HEK293 (cell line): ENCODE data around the gene TAGLN2.

Source experiments
- CTCF ChIA-PET: fragments of 350-600 bp; formaldehyde crosslinking; extraction: SDS; loops from one replicate; lab custom pipeline; 2021; ENCODE audit warnings: antibody characterized with exemption; lab: Yijun Ruan, JAX
- POLR2A ChIA-PET: fragments of 300-600 bp; formaldehyde crosslinking; extraction: SDS; loops from one replicate; lab custom pipeline; 2020; ENCODE audit warnings: antibody characterized with exemption, inconsistent platforms; lab: Yijun Ruan, JAX
- H3K27ac ChIP-seq: fragments of 200-500 bp; sonication (Bioruptor generic); 2 replicates; pipeline ENCODE4 v1.5.1; 2014; ENCODE audit warnings: low read depth, low read length, control low read depth, inconsistent platforms; ENCODE audit errors: extremely low read depth
- H3K36me3 ChIP-seq, 2 experiments: fragments of 200-500 bp in 1 of 2; sonication (Bioruptor generic) in 1 of 2; 1 replicate in 1 of 2; 2 replicates in 1 of 2; pipeline ENCODE4 v1.5.1; 2014 to 2017; ENCODE audit warnings: inconsistent platforms in 2 of 2, low read length in 2 of 2; ENCODE audit not compliant: control insufficient read depth in 2 of 2, insufficient read depth in 1 of 2
- H3K4me1 ChIP-seq: fragments of 200-500 bp; sonication (Bioruptor generic); 2 replicates; pipeline ENCODE4 v1.5.1; 2014; ENCODE audit warnings: mild to moderate bottlenecking, low read length, inconsistent platforms; ENCODE audit not compliant: control insufficient read depth, insufficient read depth
- H3K4me3 ChIP-seq: 2 replicates; pipeline ENCODE4 v1.5.1; 2011; ENCODE audit warnings: low read depth, mild to moderate bottlenecking, control low read depth, low read length, moderate library complexity
- H3K9me3 ChIP-seq: fragments of 200-500 bp; sonication (Bioruptor generic); 2 replicates; pipeline ENCODE4 v1.5.1; 2014; ENCODE audit warnings: low read depth, low read length, inconsistent platforms; ENCODE audit not compliant: control insufficient read depth, insufficient read depth
- EGR2 ChIP-seq: fragments of 450-650 bp; formaldehyde crosslinking; IDR thresholded peaks from 2 replicates; pipeline ENCODE4 v1.5.1; 2016; ENCODE audit warnings: low read depth, missing biosample characterization, missing genetic modification characterization
- KLF1 ChIP-seq: fragments of 450-650 bp; formaldehyde crosslinking; IDR thresholded peaks from 2 replicates; pipeline ENCODE4 v1.5.1; 2016; ENCODE audit warnings: missing biosample characterization, missing genetic modification characterization
- KLF10 ChIP-seq: fragments of 450-650 bp; IDR thresholded peaks from 2 replicates; pipeline ENCODE4 v1.5.1; 2018; ENCODE audit warnings: missing biosample characterization, mild to moderate bottlenecking, missing genetic modification characterization
- YY1 ChIP-seq: fragments of 450-650 bp; formaldehyde crosslinking; IDR thresholded peaks from 2 replicates; pipeline ENCODE4 v1.5.1; 2018; ENCODE audit warnings: missing biosample characterization, missing genetic modification characterization
- ZFHX2 ChIP-seq: fragments of 450-650 bp; formaldehyde crosslinking; conservative IDR thresholded peaks from 2 replicates; pipeline ENCODE4 v1.5.1; 2016; ENCODE audit warnings: missing biosample characterization, missing genetic modification characterization
- ZFP3 ChIP-seq: fragments of 450-650 bp; formaldehyde crosslinking; IDR thresholded peaks from 2 replicates; pipeline ENCODE4 v1.5.1; 2016; ENCODE audit warnings: low read depth, missing biosample characterization, missing genetic modification characterization
- ZNF157 ChIP-seq: fragments of 450-650 bp; formaldehyde crosslinking; IDR thresholded peaks from 2 replicates; pipeline ENCODE4 v1.5.1; 2016; ENCODE audit warnings: missing biosample characterization, missing genetic modification characterization
- ZNF2 ChIP-seq: fragments of 450-650 bp; formaldehyde crosslinking; IDR thresholded peaks from 2 replicates; pipeline ENCODE4 v1.5.1; 2016; ENCODE audit warnings: missing biosample characterization, missing genetic modification characterization
- ZNF239 ChIP-seq: fragments of 450-650 bp; formaldehyde crosslinking; IDR thresholded peaks from 2 replicates; pipeline ENCODE4 v1.5.1; 2016; ENCODE audit warnings: missing biosample characterization, missing genetic modification characterization
- ZNF366 ChIP-seq: fragments of 450-650 bp; formaldehyde crosslinking; conservative IDR thresholded peaks from 2 replicates; pipeline ENCODE4 v1.5.1; 2016; ENCODE audit warnings: missing biosample characterization, missing genetic modification characterization
- ZNF513 ChIP-seq: fragments of 450-650 bp; IDR thresholded peaks from 2 replicates; pipeline ENCODE4 v1.5.1; 2018; ENCODE audit warnings: missing biosample characterization, missing genetic modification characterization
- ZNF600 ChIP-seq: fragments of 450-650 bp; formaldehyde crosslinking; IDR thresholded peaks from 2 replicates; pipeline ENCODE4 v1.5.1; 2016; ENCODE audit warnings: missing biosample characterization, missing genetic modification characterization
- TF ChIP-seq, protein P1 (sequence below): fragments of 450-650 bp; formaldehyde crosslinking; IDR thresholded peaks from 2 replicates; pipeline ENCODE4 v1.5.1; 2016; ENCODE audit warnings: missing biosample characterization, missing genetic modification characterization
- TF ChIP-seq, protein P2 (sequence below): fragments of 450-650 bp; formaldehyde crosslinking; optimal IDR thresholded peaks from 2 replicates; pipeline ENCODE3; 2016; ENCODE audit warnings: missing biosample characterization, mild to moderate bottlenecking, missing genetic modification characterization
- TF ChIP-seq, protein P3 (sequence below): fragments of 450-650 bp; formaldehyde crosslinking; IDR thresholded peaks from 2 replicates; pipeline ENCODE4 v1.5.1; 2017; ENCODE audit warnings: missing biosample characterization, missing genetic modification characterization
- TF ChIP-seq, protein P4 (sequence below): fragments of 450-650 bp; formaldehyde crosslinking; IDR thresholded peaks from 2 replicates; pipeline ENCODE4 v1.5.1; 2017; ENCODE audit warnings: missing biosample characterization, missing genetic modification characterization
- TF ChIP-seq, protein P5 (sequence below): fragments of 450-650 bp; formaldehyde crosslinking; IDR thresholded peaks from 2 replicates; pipeline ENCODE4 v1.5.1; 2016; ENCODE audit warnings: missing biosample characterization, missing genetic modification characterization

Gene TAGLN2

GRCh38 chr1:159914252-159915018 is 10.9 kb downstream of the TAGLN2 start:
- TF ChIP-seq KLF1 (0 out of 2 replicates have a peak, but pooled peaks have one; percentile 10), YY1 (tag by site-specific recombination) (no peak)
- TF ChIP-seq, protein P1, sequence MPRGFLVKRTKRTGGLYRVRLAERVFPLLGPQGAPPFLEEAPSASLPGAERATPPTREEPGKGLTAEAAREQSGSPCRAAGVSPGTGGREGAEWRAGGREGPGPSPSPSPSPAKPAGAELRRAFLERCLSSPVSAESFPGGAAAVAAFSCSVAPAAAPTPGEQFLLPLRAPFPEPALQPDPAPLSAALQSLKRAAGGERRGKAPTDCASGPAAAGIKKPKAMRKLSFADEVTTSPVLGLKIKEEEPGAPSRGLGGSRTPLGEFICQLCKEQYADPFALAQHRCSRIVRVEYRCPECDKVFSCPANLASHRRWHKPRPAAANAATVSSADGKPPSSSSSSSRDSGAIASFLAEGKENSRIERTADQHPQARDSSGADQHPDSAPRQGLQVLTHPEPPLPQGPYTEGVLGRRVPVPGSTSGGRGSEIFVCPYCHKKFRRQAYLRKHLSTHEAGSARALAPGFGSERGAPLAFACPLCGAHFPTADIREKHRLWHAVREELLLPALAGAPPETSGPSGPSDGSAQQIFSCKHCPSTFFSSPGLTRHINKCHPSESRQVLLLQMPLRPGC, result no peak
- Histone ChIP-seq H3K4me3 (no peak overlapping the region), H3K36me3 (peaks cover 6 to 22% of the 10 kb centered on the region in 2 experiments; a peak in 2 of 3 replicates), H3K27ac (no peak overlapping the region), H3K9me3 (no peaks in the 10 kb centered on the region), H3K4me1 (peaks cover 27% of the 10 kb centered on the region)
- ChIA-PET CTCF (interaction anchor here (0.6 to 3.3 kb wide), 8 partner anchors 9 to 1929 kb away, joined by 3 to 8 read pairs (median 3); no protein-coding TSS in a partner anchor), POLR2A (interaction anchor here (0.6 to 2.4 kb wide), 5 partner anchors 16 to 51 kb away, joined by 3 to 10 read pairs (median 3); no protein-coding TSS in a partner anchor)

DNA sequence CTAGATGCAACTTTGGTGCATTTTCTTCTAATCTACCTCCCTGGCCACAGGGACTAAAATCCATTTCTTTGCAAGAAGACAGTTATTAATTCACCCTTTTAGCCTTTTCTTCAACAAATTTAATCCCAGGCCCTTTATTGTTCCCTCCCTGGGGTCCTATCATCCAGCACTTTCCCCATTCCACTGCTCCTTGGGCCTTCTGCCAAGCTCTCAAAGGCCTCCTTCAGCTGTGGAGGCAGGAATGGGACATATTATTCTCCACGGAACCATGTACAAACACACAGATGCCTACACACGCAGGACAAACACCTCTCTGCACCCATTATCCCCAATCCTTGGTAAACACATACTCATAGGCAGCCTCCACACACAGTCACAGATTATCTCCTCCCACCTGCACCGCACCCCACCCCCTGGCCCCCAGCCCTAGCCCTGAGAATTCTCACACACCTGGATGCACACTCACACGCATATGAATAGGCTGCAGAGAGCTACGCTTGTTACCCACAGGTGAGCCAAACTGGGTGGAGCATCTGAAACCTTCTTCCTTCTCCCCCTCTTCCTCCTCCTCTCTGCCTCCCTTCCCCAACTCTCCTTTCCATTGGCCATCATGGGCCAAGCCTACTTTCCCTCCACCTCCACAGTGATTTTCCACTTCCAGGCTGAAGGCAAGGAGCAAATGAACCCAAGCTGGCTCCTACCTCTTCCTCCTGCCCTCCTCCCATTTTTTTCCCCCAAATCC is 11.7 kb downstream of the TAGLN2 start:
- Histone ChIP-seq H3K27ac (no peak overlapping the region), H3K9me3 (no peaks in the 10 kb centered on the region), H3K36me3 (peaks cover 6 to 14% of the 10 kb centered on the region in 2 experiments; a peak in 2 of 3 replicates), H3K4me1 (peaks cover 30% of the 10 kb centered on the region), H3K4me3 (no peak overlapping the region)
- POLR2A ChIA-PET, result no interaction called here
- CTCF ChIA-PET, result interaction anchor here (0.6 to 0.9 kb wide), 3 partner anchors 82 to 1928 kb away, joined by 3 read pairs; no protein-coding TSS in a partner anchor
- TF ChIP-seq ZNF2 (tag by site-specific recombination) (no peak), ZNF157 (tag by site-specific recombination) (no peak), ZNF513 (tag by site-specific recombination) (peak; percentile 41; the same call in 1 of the 2 replicates), ZNF366 (tag by site-specific recombination) (0 out of 2 replicates have a peak, but pooled peaks have one; percentile 20), ZFP3 (no peak), ZNF600 (0 out of 2 replicates have a peak, but pooled peaks have one; percentile 8), ZFHX2 (tag by site-specific recombination) (peak; percentile 97), ZNF239 (tag by site-specific recombination) (no peak), EGR2 (tag by site-specific recombination) (peak; percentile 98), KLF10 (peak; percentile 8; the same call in 1 of the 2 replicates)
- TF ChIP-seq, protein P1, result no peak
- TF ChIP-seq, protein P2, sequence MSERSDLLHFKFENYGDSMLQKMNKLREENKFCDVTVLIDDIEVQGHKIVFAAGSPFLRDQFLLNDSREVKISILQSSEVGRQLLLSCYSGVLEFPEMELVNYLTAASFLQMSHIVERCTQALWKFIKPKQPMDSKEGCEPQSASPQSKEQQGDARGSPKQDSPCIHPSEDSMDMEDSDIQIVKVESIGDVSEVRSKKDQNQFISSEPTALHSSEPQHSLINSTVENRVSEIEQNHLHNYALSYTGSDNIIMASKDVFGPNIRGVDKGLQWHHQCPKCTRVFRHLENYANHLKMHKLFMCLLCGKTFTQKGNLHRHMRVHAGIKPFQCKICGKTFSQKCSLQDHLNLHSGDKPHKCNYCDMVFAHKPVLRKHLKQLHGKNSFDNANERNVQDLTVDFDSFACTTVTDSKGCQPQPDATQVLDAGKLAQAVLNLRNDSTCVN, result no peak
- TF ChIP-seq, protein P3, sequence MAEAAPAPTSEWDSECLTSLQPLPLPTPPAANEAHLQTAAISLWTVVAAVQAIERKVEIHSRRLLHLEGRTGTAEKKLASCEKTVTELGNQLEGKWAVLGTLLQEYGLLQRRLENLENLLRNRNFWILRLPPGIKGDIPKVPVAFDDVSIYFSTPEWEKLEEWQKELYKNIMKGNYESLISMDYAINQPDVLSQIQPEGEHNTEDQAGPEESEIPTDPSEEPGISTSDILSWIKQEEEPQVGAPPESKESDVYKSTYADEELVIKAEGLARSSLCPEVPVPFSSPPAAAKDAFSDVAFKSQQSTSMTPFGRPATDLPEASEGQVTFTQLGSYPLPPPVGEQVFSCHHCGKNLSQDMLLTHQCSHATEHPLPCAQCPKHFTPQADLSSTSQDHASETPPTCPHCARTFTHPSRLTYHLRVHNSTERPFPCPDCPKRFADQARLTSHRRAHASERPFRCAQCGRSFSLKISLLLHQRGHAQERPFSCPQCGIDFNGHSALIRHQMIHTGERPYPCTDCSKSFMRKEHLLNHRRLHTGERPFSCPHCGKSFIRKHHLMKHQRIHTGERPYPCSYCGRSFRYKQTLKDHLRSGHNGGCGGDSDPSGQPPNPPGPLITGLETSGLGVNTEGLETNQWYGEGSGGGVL (tag by site-specific recombination), result 0 out of 2 replicates have a peak, but pooled peaks have one; percentile 24
- TF ChIP-seq, protein P4, sequence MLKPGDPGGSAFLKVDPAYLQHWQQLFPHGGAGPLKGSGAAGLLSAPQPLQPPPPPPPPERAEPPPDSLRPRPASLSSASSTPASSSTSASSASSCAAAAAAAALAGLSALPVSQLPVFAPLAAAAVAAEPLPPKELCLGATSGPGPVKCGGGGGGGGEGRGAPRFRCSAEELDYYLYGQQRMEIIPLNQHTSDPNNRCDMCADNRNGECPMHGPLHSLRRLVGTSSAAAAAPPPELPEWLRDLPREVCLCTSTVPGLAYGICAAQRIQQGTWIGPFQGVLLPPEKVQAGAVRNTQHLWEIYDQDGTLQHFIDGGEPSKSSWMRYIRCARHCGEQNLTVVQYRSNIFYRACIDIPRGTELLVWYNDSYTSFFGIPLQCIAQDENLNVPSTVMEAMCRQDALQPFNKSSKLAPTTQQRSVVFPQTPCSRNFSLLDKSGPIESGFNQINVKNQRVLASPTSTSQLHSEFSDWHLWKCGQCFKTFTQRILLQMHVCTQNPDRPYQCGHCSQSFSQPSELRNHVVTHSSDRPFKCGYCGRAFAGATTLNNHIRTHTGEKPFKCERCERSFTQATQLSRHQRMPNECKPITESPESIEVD (tag by site-specific recombination), result 0 out of 2 replicates have a peak, but pooled peaks have one; percentile 48
- TF ChIP-seq, protein P5, sequence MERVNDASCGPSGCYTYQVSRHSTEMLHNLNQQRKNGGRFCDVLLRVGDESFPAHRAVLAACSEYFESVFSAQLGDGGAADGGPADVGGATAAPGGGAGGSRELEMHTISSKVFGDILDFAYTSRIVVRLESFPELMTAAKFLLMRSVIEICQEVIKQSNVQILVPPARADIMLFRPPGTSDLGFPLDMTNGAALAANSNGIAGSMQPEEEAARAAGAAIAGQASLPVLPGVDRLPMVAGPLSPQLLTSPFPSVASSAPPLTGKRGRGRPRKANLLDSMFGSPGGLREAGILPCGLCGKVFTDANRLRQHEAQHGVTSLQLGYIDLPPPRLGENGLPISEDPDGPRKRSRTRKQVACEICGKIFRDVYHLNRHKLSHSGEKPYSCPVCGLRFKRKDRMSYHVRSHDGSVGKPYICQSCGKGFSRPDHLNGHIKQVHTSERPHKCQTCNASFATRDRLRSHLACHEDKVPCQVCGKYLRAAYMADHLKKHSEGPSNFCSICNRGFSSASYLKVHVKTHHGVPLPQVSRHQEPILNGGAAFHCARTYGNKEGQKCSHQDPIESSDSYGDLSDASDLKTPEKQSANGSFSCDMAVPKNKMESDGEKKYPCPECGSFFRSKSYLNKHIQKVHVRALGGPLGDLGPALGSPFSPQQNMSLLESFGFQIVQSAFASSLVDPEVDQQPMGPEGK (tag by site-specific recombination), result peak; percentile 39
